Ascending aorta (tissue), 2 donors: ENCODE results near the gene MSRB2. TPM values are rescaled to one million over a fixed set of nuclear protein-coding genes. Genes with fewer than 3 reads are reported as not detected.
A peak's percentile ranks its signal among the peaks of the same experiment; 100 is the strongest.
"Not testable (repeated sequence)": the region's sequence is repeated elsewhere in the genome, so short reads cannot be mapped to it uniquely, and the experiment has no call there.

ENCODE experiments used
- DNase-seq, 2 donors: peaks; one replicate each; pipeline ENCODE4 v3.0.0-alpha.2; 2019; ENCODE audit warnings: low spot score in 2 of 2
- H3K27ac ChIP-seq, 2 donors: fragments of 200-600 bp; sonication (generic); one replicate each; pipeline ENCODE4 v1.5.1; 2016 to 2017; ENCODE audit warnings: mild to moderate bottlenecking in 1 of 2
- H3K27me3 ChIP-seq: fragments of 200-600 bp; sonication (generic); one replicate; pipeline ENCODE4 v1.5.1; 2017
- H3K36me3 ChIP-seq, 2 donors: fragments of 200-600 bp; sonication (generic); one replicate each; pipeline ENCODE4 v1.5.1; 2016
- H3K4me1 ChIP-seq, 2 donors: fragments of 200-600 bp; sonication (generic); one replicate each; pipeline ENCODE4 v1.5.1; 2016 to 2017; ENCODE audit warnings: mild to moderate bottlenecking in 1 of 2
- H3K4me3 ChIP-seq, 2 donors: fragments of 200-600 bp; sonication (generic); one replicate each; pipeline ENCODE4 v1.5.1; 2016 to 2017; ENCODE audit warnings: mild to moderate bottlenecking in 1 of 2
- H3K9me3 ChIP-seq, 2 donors: fragments of 200-600 bp; sonication (generic); one replicate each; pipeline ENCODE4 v1.5.1; 2016
- CTCF ChIP-seq, 3 experiments: fragments of 200-600 bp in 2 of 3; fragments of 450-650 bp in 1 of 3; sonication (generic) in 2 of 3; IDR thresholded peaks; one replicate each; pipeline ENCODE4 v1.5.1; 2016 to 2019; ENCODE audit warnings: antibody characterized with exemption in 3 of 3, mild to moderate bottlenecking in 1 of 3, moderate library complexity in 1 of 3
- intact Hi-C: fragments of 100-400 bp; cut with DNase I; formaldehyde crosslinking; loops from one replicate; pipeline ENCODE4 v1.15.1; 2023
- total RNA-seq: library from RNA; depleted of rRNA; stranded (reverse); fragments of >200 nt; gene quantifications from one replicate; pipeline ENCODE4 v1.1.0, GENCODE V29; 2016

The MSRB2 gene
- total RNA-seq, 1 donor from 2014 or later: 38.0 TPM

DNA sequence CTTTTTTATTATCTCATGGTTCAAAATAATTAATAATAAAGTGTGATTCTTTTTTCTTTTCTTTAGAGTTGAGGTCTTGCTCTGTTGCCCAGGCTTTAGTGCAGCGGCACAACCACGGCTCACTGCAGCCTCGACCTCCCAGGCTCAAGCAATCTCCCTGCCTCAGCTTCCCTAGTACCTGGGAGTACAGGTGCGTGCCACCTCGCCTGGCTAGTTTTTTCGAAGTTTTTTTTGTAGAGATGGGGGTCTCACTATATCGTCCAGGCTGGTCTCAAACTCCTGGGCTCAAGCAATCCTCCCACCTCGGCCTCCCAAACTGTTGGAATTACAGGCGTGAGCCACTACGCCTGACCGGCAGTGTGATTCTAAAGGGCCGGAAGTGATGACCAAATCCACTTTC is 28.0 kb upstream of the MSRB2 start:
- TF ChIP-seq CTCF (IDR thresholded peaks at IDR 0.05): no peak
- no peak for DNase-seq

GRCh38 chr10:23067939-23068775 is 27.2 kb upstream of the MSRB2 start:
- no peaks in the 10 kb centered on the region for H3K9me3 ChIP-seq
- no peaks in the 10 kb centered on the region for H3K27me3 ChIP-seq
- TF ChIP-seq CTCF (IDR thresholded peaks at IDR 0.05): peak; percentile 44 to 87 (median 86)
- intact Hi-C loops: loop anchor here (1.0 to 10.0 kb wide), 9 partner anchors 27 to 1543 kb away; partner anchors contain the start of genes BMI1, MSRB2 and SKIDA1
- peak in 1 of 2 donors; percentile 93 for DNase-seq
- no peaks in the 10 kb centered on the region for H3K36me3 ChIP-seq
- H3K4me1 ChIP-seq: peaks cover 5 to 12% of the 10 kb centered on the region in 2 donors
- no peak overlapping the region for H3K4me3 ChIP-seq
- peak overlapping the region; percentile 28 to 33 for H3K27ac ChIP-seq

More for the DNA sequence above, 28.0 kb upstream of the MSRB2 start:
- intact Hi-C loops: loop anchor here (1.0 to 10.0 kb wide), 8 partner anchors 28 to 1543 kb away; partner anchors contain the start of genes BMI1, MSRB2 and SKIDA1
- peaks cover 5 to 12% of the 10 kb centered on the region in 2 donors for H3K4me1 ChIP-seq
- H3K27ac ChIP-seq: peak overlapping the region in 1 of 2 donors; percentile 28
- H3K27me3 ChIP-seq: no peaks in the 10 kb centered on the region
- no peaks in the 10 kb centered on the region for H3K9me3 ChIP-seq
- H3K4me3 ChIP-seq: no peak overlapping the region
- H3K36me3 ChIP-seq: no peaks in the 10 kb centered on the region

DNA sequence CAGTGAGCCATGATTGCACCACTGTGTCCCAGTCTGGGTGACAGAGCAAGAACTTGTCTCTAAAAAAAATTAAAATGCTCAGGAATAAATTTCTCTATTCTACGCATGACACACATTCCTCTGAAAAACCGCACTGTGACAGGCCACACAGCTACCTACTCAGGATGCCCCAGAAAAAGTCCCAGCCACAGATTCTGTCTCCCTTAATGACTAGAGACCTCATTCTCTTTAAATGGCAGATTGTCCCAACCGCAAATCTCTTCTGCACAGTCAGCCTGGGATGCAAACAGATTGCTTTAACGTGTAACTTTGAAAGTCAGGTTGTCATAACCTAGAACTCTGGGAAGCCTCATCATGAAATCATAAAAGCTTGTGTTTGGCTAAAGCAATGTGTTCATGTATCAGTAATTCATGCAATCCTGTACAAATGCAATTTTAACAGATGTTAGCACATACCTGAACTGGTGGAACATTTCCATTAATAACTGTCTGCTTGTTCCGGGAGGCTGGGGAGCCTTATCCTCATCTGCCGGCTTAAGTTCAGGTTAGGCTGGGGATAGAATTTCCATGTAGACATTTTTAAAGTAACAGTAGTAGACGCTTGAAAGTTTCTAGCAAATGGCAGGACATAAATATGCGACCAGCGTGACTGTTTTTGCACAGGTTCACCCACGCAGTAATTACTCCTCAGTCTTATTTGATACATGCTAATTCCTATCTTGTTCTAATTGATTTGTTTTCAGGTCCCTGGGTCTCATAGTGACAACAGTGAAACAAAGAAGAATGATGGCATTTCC is 26.2 kb upstream of the MSRB2 start:
- intact Hi-C loops: loop anchor here (2.0 to 10.0 kb wide), 8 partner anchors 82 to 1544 kb away; partner anchors contain the start of genes BMI1 and SKIDA1

GRCh38 chr10:23070092-23070912 is 25.1 kb upstream of the MSRB2 start:
- H3K27ac ChIP-seq, H3K4me3 ChIP-seq, H3K36me3 ChIP-seq, H3K9me3 ChIP-seq, H3K4me1 ChIP-seq, H3K27me3 ChIP-seq, DNase-seq, intact Hi-C loops: not testable (repeated sequence)

More for the DNA sequence above, 26.2 kb upstream of the MSRB2 start:
- Histone ChIP-seq H3K36me3 (no peaks in the 10 kb centered on the region), H3K27me3 (no peaks in the 10 kb centered on the region), H3K4me3 (no peak overlapping the region), H3K9me3 (no peaks in the 10 kb centered on the region), H3K27ac (no peak overlapping the region), H3K4me1 (peaks cover 5 to 12% of the 10 kb centered on the region in 2 donors)
- no peak for TF ChIP-seq CTCF (IDR thresholded peaks at IDR 0.05)
- DNase-seq: no peak

- Histone ChIP-seq H3K36me3 (no peaks in the 10 kb centered on the region), H3K27me3 (no peaks in the 10 kb centered on the region), H3K4me3 (no peak overlapping the region), H3K4me1 (peaks cover 2 to 5% of the 10 kb centered on the region in 2 donors), H3K27ac (no peak overlapping the region), H3K9me3 (no peaks in the 10 kb centered on the region)
- no peak for DNase-seq
- TF ChIP-seq CTCF (IDR thresholded peaks at IDR 0.05): no peak
- intact Hi-C loops: no loop called here
Measured at GRCh38 chr10:23070913-23071218, 24.5 kb upstream of the MSRB2 start.

DNA sequence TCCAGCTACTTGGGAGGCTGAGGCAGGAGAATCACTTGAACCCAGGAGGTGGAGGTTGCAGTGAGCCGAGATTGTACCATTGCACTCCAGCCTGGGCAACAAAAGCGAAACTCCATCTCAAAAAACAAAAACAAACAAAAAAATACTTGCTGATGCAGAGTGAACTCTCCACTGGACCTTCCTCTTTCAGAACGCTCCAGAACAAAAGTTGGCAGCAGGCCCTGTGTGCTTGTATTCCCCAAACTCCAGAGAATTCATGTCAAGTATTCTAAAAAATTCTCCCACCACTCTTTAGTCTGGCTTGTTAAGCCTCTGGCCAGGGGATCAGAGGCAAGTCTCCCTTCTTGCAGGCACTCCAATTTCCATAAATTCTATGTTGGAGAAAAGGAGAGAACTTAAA is 22.8 kb upstream of the MSRB2 start:
- intact Hi-C loops, H3K9me3 ChIP-seq, DNase-seq, H3K36me3 ChIP-seq, H3K4me1 ChIP-seq, H3K4me3 ChIP-seq, H3K27ac ChIP-seq, H3K27me3 ChIP-seq: not testable (repeated sequence)
